ENCODE data around the gene CADPS. TPM values are rescaled to one million over a fixed set of nuclear protein-coding genes. Genes with fewer than 3 reads are reported as not detected.
A peak's percentile ranks its signal among the peaks of the same experiment; 100 is the strongest.

Gene CADPS
- total and polyA plus RNA-seq, 4 donors = 0.13 to 0.99 (median 0.75) TPM; not detected in 1

- H3K9me3 ChIP-seq (ENCODE audit: control insufficient read depth, low read length) = no peaks in the 10 kb centered on the region
- H3K27ac ChIP-seq (ENCODE audit: low read depth in 1 of 2, low read length in 2 of 2) = peak overlapping the region; percentile 88 to 97
- DNase-seq (peak in 1 of 2 donors; percentile 71), ATAC-seq (ENCODE audit: low FRiP score) (peak; percentile 38)
- peaks cover 0 to 3% of the 10 kb centered on the region in 2 donors for H3K4me1 ChIP-seq (ENCODE audit: control insufficient read depth in 1 of 2, insufficient read depth in 2 of 2, low read length in 2 of 2)
- intact Hi-C loops (cut with DNase I) = loop anchor here (2.0 to 10.0 kb wide), 4 partner anchors 42 to 1310 kb away; partner anchors contain the start of gene FHIT (in 1 of the 2)
- H3K4me3 ChIP-seq (ENCODE audit: low read length in 2 of 2) = no peak overlapping the region
- no peaks in the 10 kb centered on the region for H3K27me3 ChIP-seq (ENCODE audit: control insufficient read depth in 1 of 2, insufficient read depth in 2 of 2, low read length in 1 of 2)
- no peaks in the 10 kb centered on the region for H3K36me3 ChIP-seq (ENCODE audit: control insufficient read depth in 1 of 2, insufficient read depth in 2 of 2, low read length in 1 of 2)
Measured at GRCh38 chr3:62562596-62562995, 312.6 kb downstream of the CADPS start.

GRCh38 chr3:62562017-62562416 lies 313.2 kb downstream of the CADPS start:
- no peaks in the 10 kb centered on the region for H3K9me3 ChIP-seq (ENCODE audit: control insufficient read depth, low read length)
- H3K27ac ChIP-seq (ENCODE audit: low read depth in 1 of 2, low read length in 2 of 2) = no peak overlapping the region
- no peak overlapping the region for H3K4me3 ChIP-seq (ENCODE audit: low read length in 2 of 2)
- peak; percentile 42 for ATAC-seq (ENCODE audit: low FRiP score)
- H3K4me1 ChIP-seq (ENCODE audit: control insufficient read depth in 1 of 2, insufficient read depth in 2 of 2, low read length in 2 of 2) = peaks cover 0 to 3% of the 10 kb centered on the region in 2 donors
- WGBS, 2 donors = 4 to 9% methylated on average over 2 of the region's 2 CpGs
- no peaks in the 10 kb centered on the region for H3K36me3 ChIP-seq (ENCODE audit: control insufficient read depth in 1 of 2, insufficient read depth in 2 of 2, low read length in 1 of 2)
- no peaks in the 10 kb centered on the region for H3K27me3 ChIP-seq (ENCODE audit: control insufficient read depth in 1 of 2, insufficient read depth in 2 of 2, low read length in 1 of 2)
- no peak for DNase-seq
- intact Hi-C loops (cut with DNase I) = loop anchor here (2.0 to 10.0 kb wide), 4 partner anchors 43 to 1310 kb away; partner anchors contain the start of gene FHIT (in 1 of the 2)

GRCh38 chr3:62559831-62560445 lies 315.3 kb downstream of the CADPS start:
- H3K4me3 ChIP-seq (ENCODE audit: low read length in 2 of 2) = no peak overlapping the region
- DNase-seq (no peak), ATAC-seq (ENCODE audit: low FRiP score) (no peak)
- intact Hi-C loops (cut with DNase I) = loop anchor here (2.0 to 10.0 kb wide), 4 partner anchors 227 to 1308 kb away; partner anchors contain the start of gene FHIT (in 1 of the 2)
- H3K27ac ChIP-seq (ENCODE audit: low read depth in 1 of 2, low read length in 2 of 2) = no peak overlapping the region
- H3K36me3 ChIP-seq (ENCODE audit: control insufficient read depth in 1 of 2, insufficient read depth in 2 of 2, low read length in 1 of 2) = no peaks in the 10 kb centered on the region
- no peaks in the 10 kb centered on the region for H3K9me3 ChIP-seq (ENCODE audit: control insufficient read depth, low read length)
- WGBS, 2 donors = 0 to 16% methylated on average over 2 of the region's 2 CpGs
- peaks cover 0 to 3% of the 10 kb centered on the region in 2 donors for H3K4me1 ChIP-seq (ENCODE audit: control insufficient read depth in 1 of 2, insufficient read depth in 2 of 2, low read length in 2 of 2)
- H3K27me3 ChIP-seq (ENCODE audit: control insufficient read depth in 1 of 2, insufficient read depth in 2 of 2, low read length in 1 of 2) = no peaks in the 10 kb centered on the region

- no peaks in the 10 kb centered on the region for H3K36me3 ChIP-seq (ENCODE audit: control insufficient read depth in 1 of 2, insufficient read depth in 2 of 2, low read length in 1 of 2)
- H3K9me3 ChIP-seq (ENCODE audit: control insufficient read depth, low read length) = no peaks in the 10 kb centered on the region
- ATAC-seq (ENCODE audit: low FRiP score) (no peak), DNase-seq (no peak)
- H3K27ac ChIP-seq (ENCODE audit: low read depth in 1 of 2, low read length in 2 of 2) = no peak overlapping the region
- 29 to 37% methylated on average over 8 of the region's 8 CpGs for WGBS, 2 donors
- H3K27me3 ChIP-seq (ENCODE audit: control insufficient read depth in 1 of 2, insufficient read depth in 2 of 2, low read length in 1 of 2) = no peaks in the 10 kb centered on the region
- intact Hi-C loops (cut with DNase I) = loop anchor here in 1 of 2 donors (2.0 kb wide), 1 partner anchor 226 kb away; no protein-coding TSS in a partner anchor
- peaks cover 0 to 3% of the 10 kb centered on the region in 2 donors for H3K4me1 ChIP-seq (ENCODE audit: control insufficient read depth in 1 of 2, insufficient read depth in 2 of 2, low read length in 2 of 2)
- no peak overlapping the region for H3K4me3 ChIP-seq (ENCODE audit: low read length in 2 of 2)
Measured at GRCh38 chr3:62558549-62559112, 316.6 kb downstream of the CADPS start.

- WGBS, 2 donors = 90 to 92% methylated on average over 5 of the region's 5 CpGs
- Histone ChIP-seq H3K36me3 (ENCODE audit: control insufficient read depth in 1 of 2, insufficient read depth in 2 of 2, low read length in 1 of 2) (no peaks in the 10 kb centered on the region), H3K9me3 (ENCODE audit: control insufficient read depth, low read length) (no peaks in the 10 kb centered on the region), H3K27ac (ENCODE audit: low read depth in 1 of 2, low read length in 2 of 2) (no peak overlapping the region), H3K4me3 (ENCODE audit: low read length in 2 of 2) (no peak overlapping the region), H3K4me1 (ENCODE audit: control insufficient read depth in 1 of 2, insufficient read depth in 2 of 2, low read length in 2 of 2) (peaks cover 0 to 3% of the 10 kb centered on the region in 2 donors), H3K27me3 (ENCODE audit: control insufficient read depth in 1 of 2, insufficient read depth in 2 of 2, low read length in 1 of 2) (no peaks in the 10 kb centered on the region)
- DNase-seq (no peak), ATAC-seq (ENCODE audit: low FRiP score) (no peak)
- intact Hi-C loops (cut with DNase I) = loop anchor here in 1 of 2 donors (2.0 kb wide), 1 partner anchor 225 kb away; no protein-coding TSS in a partner anchor
Measured at GRCh38 chr3:62557983-62558382, 317.2 kb downstream of the CADPS start.

GRCh38 chr3:62557450-62557849 lies 317.8 kb downstream of the CADPS start:
- H3K4me3 ChIP-seq (ENCODE audit: low read length in 2 of 2) = no peak overlapping the region
- no peak overlapping the region for H3K27ac ChIP-seq (ENCODE audit: low read depth in 1 of 2, low read length in 2 of 2)
- H3K4me1 ChIP-seq (ENCODE audit: control insufficient read depth in 1 of 2, insufficient read depth in 2 of 2, low read length in 2 of 2) = peaks cover 0 to under 1% of the 10 kb centered on the region in 2 donors
- intact Hi-C loops (cut with DNase I) = no loop called here
- no peaks in the 10 kb centered on the region for H3K27me3 ChIP-seq (ENCODE audit: control insufficient read depth in 1 of 2, insufficient read depth in 2 of 2, low read length in 1 of 2)
- ATAC-seq (ENCODE audit: low FRiP score) (no peak), DNase-seq (no peak)
- H3K36me3 ChIP-seq (ENCODE audit: control insufficient read depth in 1 of 2, insufficient read depth in 2 of 2, low read length in 1 of 2) = no peaks in the 10 kb centered on the region
- 72 to 84% methylated on average over 5 of the region's 5 CpGs for WGBS, 2 donors
- H3K9me3 ChIP-seq (ENCODE audit: control insufficient read depth, low read length) = no peaks in the 10 kb centered on the region

GRCh38 chr3:62556121-62556815 lies 318.9 kb downstream of the CADPS start:
- H3K4me3 ChIP-seq (ENCODE audit: low read length in 2 of 2) = no peak overlapping the region
- H3K9me3 ChIP-seq (ENCODE audit: control insufficient read depth, low read length) = peaks cover 1% of the 10 kb centered on the region
- no peak for ATAC-seq (ENCODE audit: low FRiP score)
- no peaks in the 10 kb centered on the region for H3K4me1 ChIP-seq (ENCODE audit: control insufficient read depth in 1 of 2, insufficient read depth in 2 of 2, low read length in 2 of 2)
- no peaks in the 10 kb centered on the region for H3K27me3 ChIP-seq (ENCODE audit: control insufficient read depth in 1 of 2, insufficient read depth in 2 of 2, low read length in 1 of 2)
- H3K36me3 ChIP-seq (ENCODE audit: control insufficient read depth in 1 of 2, insufficient read depth in 2 of 2, low read length in 1 of 2) = no peaks in the 10 kb centered on the region
- no peak overlapping the region for H3K27ac ChIP-seq (ENCODE audit: low read depth in 1 of 2, low read length in 2 of 2)
- 80 to 82% methylated on average over 10 of the region's 10 CpGs for WGBS, 2 donors
- intact Hi-C loops (cut with DNase I) = no loop called here
- no peak for DNase-seq

GRCh38 chr3:62554264-62554799 lies 320.9 kb downstream of the CADPS start:
- Histone ChIP-seq H3K9me3 (ENCODE audit: control insufficient read depth, low read length) (peaks cover 1% of the 10 kb centered on the region), H3K27ac (ENCODE audit: low read depth in 1 of 2, low read length in 2 of 2) (no peak overlapping the region), H3K4me3 (ENCODE audit: low read length in 2 of 2) (no peak overlapping the region), H3K36me3 (ENCODE audit: control insufficient read depth in 1 of 2, insufficient read depth in 2 of 2, low read length in 1 of 2) (no peaks in the 10 kb centered on the region), H3K4me1 (ENCODE audit: control insufficient read depth in 1 of 2, insufficient read depth in 2 of 2, low read length in 2 of 2) (no peaks in the 10 kb centered on the region), H3K27me3 (ENCODE audit: control insufficient read depth in 1 of 2, insufficient read depth in 2 of 2, low read length in 1 of 2) (no peaks in the 10 kb centered on the region)
- ATAC-seq (ENCODE audit: low FRiP score) = no peak
- intact Hi-C loops (cut with DNase I) = no loop called here
- no peak for DNase-seq
- 57 to 68% methylated on average over 3 of the region's 3 CpGs for WGBS, 2 donors

Data from aorta (tissue), 5 donors.